Brain microvascular endothelial cell (primary cell): ENCODE data around the gene VWA2.

ENCODE experiments used
- DNase-seq: peaks from one replicate; pipeline ENCODE4 v3.0.0-alpha.2; 2020
- H3K27ac ChIP-seq: fragments of 250-450 bp; sonication (Bioruptor Pico); 2 replicates; pipeline ENCODE4 v1.5.1; 2020; ENCODE audit warnings: mild to moderate bottlenecking, moderate library complexity
- H3K27me3 ChIP-seq: fragments of 250-450 bp; sonication (Bioruptor Pico); replicated peaks from 2 replicates; pipeline ENCODE4 v1.5.1; 2020; ENCODE audit warnings: mild to moderate bottlenecking
- H3K36me3 ChIP-seq: fragments of 250-450 bp; sonication (Bioruptor Pico); replicated peaks from 2 replicates; pipeline ENCODE4 v1.5.1; 2020; ENCODE audit warnings: mild to moderate bottlenecking
- H3K4me3 ChIP-seq: 2 replicates; pipeline ENCODE4 v1.5.1; 2011; ENCODE audit warnings: low read depth, mild to moderate bottlenecking, control low read depth, low read length, moderate library complexity
- in situ Hi-C: cut with HindIII; loops from 2 replicates; pipeline ENCODE4 v1.10.0; 2017; ENCODE audit warnings: low sequenced_read_pairs, low pct_ligation_motif_present
- TF ChIP-seq, protein P1 (sequence below): IDR thresholded peaks from 2 replicates; pipeline ENCODE4 v1.5.1; 2011; ENCODE audit warnings: low read depth, mild to moderate bottlenecking, moderate library complexity, low read length, control low read depth, inconsistent platforms; ENCODE audit errors: missing control alignments

VWA2 gene

GRCh38 chr10:114285961-114286441 lies 46.9 kb downstream of the VWA2 start:
- Histone ChIP-seq H3K27me3 (no peaks in the 10 kb centered on the region), H3K36me3 (no peaks in the 10 kb centered on the region), H3K27ac (no peak overlapping the region), H3K4me3 (no peak overlapping the region)
- in situ Hi-C loops = no loop called here
- DNase-seq = no peak
- TF ChIP-seq, protein P1, sequence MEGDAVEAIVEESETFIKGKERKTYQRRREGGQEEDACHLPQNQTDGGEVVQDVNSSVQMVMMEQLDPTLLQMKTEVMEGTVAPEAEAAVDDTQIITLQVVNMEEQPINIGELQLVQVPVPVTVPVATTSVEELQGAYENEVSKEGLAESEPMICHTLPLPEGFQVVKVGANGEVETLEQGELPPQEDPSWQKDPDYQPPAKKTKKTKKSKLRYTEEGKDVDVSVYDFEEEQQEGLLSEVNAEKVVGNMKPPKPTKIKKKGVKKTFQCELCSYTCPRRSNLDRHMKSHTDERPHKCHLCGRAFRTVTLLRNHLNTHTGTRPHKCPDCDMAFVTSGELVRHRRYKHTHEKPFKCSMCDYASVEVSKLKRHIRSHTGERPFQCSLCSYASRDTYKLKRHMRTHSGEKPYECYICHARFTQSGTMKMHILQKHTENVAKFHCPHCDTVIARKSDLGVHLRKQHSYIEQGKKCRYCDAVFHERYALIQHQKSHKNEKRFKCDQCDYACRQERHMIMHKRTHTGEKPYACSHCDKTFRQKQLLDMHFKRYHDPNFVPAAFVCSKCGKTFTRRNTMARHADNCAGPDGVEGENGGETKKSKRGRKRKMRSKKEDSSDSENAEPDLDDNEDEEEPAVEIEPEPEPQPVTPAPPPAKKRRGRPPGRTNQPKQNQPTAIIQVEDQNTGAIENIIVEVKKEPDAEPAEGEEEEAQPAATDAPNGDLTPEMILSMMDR = no peak

DNA sequence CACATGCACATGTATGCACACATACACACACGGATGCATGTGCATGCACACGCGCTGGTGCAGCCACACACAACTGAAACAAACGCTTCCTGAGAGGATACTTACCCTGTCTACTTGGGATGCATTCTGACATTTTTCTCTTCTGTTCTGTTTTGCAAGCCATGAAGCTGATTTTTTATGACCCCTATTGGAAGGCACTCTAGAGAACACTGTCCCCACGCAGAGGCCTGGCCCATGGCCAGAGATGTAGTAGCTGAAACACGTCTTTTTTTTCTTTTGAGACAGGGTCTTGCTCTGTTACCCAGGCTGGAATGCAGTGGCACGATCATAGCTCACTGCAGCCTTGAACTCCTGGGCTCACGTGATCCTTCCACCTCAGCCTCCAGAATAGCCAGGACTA lies 47.9 kb downstream of the VWA2 start:
- in situ Hi-C loops = no loop called here

GRCh38 chr10:114288424-114289095 lies 49.5 kb downstream of the VWA2 start:
- in situ Hi-C loops = no loop called here
- Histone ChIP-seq H3K27me3 (no peaks in the 10 kb centered on the region), H3K27ac (no peak overlapping the region), H3K4me3 (no peak overlapping the region), H3K36me3 (no peaks in the 10 kb centered on the region)
- TF ChIP-seq, protein P1 = no peak
- no peak for DNase-seq

More for the DNA sequence above, 47.9 kb downstream of the VWA2 start:
- no peak for DNase-seq
- TF ChIP-seq, protein P1 = no peak
- H3K27ac ChIP-seq = no peak overlapping the region
- H3K27me3 ChIP-seq = no peaks in the 10 kb centered on the region
- H3K36me3 ChIP-seq = no peaks in the 10 kb centered on the region
- H3K4me3 ChIP-seq = no peak overlapping the region

DNA sequence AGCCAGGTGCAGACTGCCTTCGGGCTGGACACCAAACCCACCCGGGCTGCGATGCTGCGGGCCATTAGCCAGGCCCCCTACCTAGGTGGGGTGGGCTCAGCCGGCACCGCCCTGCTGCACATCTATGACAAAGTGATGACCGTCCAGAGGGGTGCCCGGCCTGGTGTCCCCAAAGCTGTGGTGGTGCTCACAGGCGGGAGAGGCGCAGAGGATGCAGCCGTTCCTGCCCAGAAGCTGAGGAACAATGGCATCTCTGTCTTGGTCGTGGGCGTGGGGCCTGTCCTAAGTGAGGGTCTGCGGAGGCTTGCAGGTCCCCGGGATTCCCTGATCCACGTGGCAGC lies 50.0 kb downstream of the VWA2 start:
- Histone ChIP-seq H3K36me3 (no peaks in the 10 kb centered on the region), H3K27ac (no peak overlapping the region), H3K4me3 (no peak overlapping the region), H3K27me3 (no peaks in the 10 kb centered on the region)
- DNase-seq = no peak
- in situ Hi-C loops = no loop called here
- TF ChIP-seq, protein P1 = no peak

- H3K27me3 ChIP-seq = no peaks in the 10 kb centered on the region
- no peak overlapping the region for H3K27ac ChIP-seq
- H3K4me3 ChIP-seq = no peak overlapping the region
- in situ Hi-C loops = no loop called here
- DNase-seq = no peak
- TF ChIP-seq, protein P1 = no peak
- H3K36me3 ChIP-seq = no peaks in the 10 kb centered on the region
Measured at GRCh38 chr10:114290038-114290437, 51.0 kb downstream of the VWA2 start.

- TF ChIP-seq, protein P1 = no peak
- no peak overlapping the region for H3K27ac ChIP-seq
- in situ Hi-C loops = no loop called here
- H3K27me3 ChIP-seq = no peaks in the 10 kb centered on the region
- no peak overlapping the region for H3K4me3 ChIP-seq
- H3K36me3 ChIP-seq = no peaks in the 10 kb centered on the region
- DNase-seq = no peak
Measured at GRCh38 chr10:114291076-114291475, 52.0 kb downstream of the VWA2 start.
